Measurements from ENCODE around the gene NCMAP.
"Not testable (repeated sequence)": the region's sequence is repeated elsewhere in the genome, so short reads cannot be mapped to it uniquely, and the experiment has no call there.

NCMAP gene

GRCh38 chr1:24525606-24526005 lies 30.3 kb upstream of the NCMAP start:
- H3K9ac ChIP-seq, result no peak overlapping the region
- no peaks in the 10 kb centered on the region for H4K20me1 ChIP-seq
- no peak for TF ChIP-seq Cebpa-rat (IDR thresholded peaks at IDR 0.05)
- no peaks in the 10 kb centered on the region for H3K4me1 ChIP-seq
- H3K27me3 ChIP-seq, result no peaks in the 10 kb centered on the region
- H3K36me3 ChIP-seq, result no peaks in the 10 kb centered on the region
- H3K27ac ChIP-seq, result no peak overlapping the region
- H3K4me2 ChIP-seq, result no peak overlapping the region
- no peaks in the 10 kb centered on the region for H3K9me3 ChIP-seq
- no peak overlapping the region for H3K4me3 ChIP-seq

DNA sequence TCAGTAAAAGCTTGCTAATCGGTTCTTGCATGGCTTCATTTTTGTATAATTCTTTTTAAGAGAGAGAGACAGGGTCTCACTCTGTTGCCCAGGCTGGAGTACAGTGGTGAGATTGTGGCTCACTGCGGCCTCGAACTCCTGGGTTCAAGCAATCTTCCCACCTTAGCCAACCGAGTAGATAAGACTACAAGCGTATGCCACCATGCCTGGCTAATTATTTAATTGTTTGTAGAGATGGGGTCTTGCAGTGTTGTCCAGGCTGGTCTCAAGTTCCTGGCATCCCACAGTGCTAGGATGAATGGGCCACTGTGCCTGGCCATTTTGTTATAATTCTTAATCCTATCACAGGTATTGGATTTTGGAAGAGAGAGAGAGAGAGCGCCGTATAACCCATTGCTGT lies 29.8 kb upstream of the NCMAP start:
- H3K9ac ChIP-seq, result no peak overlapping the region
- no peak overlapping the region for H3K27ac ChIP-seq
- no peaks in the 10 kb centered on the region for H3K4me1 ChIP-seq
- TF ChIP-seq Cebpa-rat (IDR thresholded peaks at IDR 0.05), result no peak
- H3K4me2 ChIP-seq, result no peak overlapping the region
- no peaks in the 10 kb centered on the region for H4K20me1 ChIP-seq
- H3K9me3 ChIP-seq, result no peaks in the 10 kb centered on the region
- no peak overlapping the region for H3K4me3 ChIP-seq
- H3K36me3 ChIP-seq, result no peaks in the 10 kb centered on the region
- H3K27me3 ChIP-seq, result no peaks in the 10 kb centered on the region

- Histone ChIP-seq H3K4me1 (no peaks in the 10 kb centered on the region), H4K20me1 (no peaks in the 10 kb centered on the region), H3K4me2 (no peak overlapping the region), H3K27me3 (no peaks in the 10 kb centered on the region), H3K9me3 (no peaks in the 10 kb centered on the region), H3K36me3 (no peaks in the 10 kb centered on the region), H3K9ac (no peak overlapping the region), H3K4me3 (no peak overlapping the region), H3K27ac (no peak overlapping the region)
- TF ChIP-seq Cebpa-rat (IDR thresholded peaks at IDR 0.05), result no peak
These were observed 28.8 kb upstream of the NCMAP start for GRCh38 chr1:24526940-24527542.

DNA sequence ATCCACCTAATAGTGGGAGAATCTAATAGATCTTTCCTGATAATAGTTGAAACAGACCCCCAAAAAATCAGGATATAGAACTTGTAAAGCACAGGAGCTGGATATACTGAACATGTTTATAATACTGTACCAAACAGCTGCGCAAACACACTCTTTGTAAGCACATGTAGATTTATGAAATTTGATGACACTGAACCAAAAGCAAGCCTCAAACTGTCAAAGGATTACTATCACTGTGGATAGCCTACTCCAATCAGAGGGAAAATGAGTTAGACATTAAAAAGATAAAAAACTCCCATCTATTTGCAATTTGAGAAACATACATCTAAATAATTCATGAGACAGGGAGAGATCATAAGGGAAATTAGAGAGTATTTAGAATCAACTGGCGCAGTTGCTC lies 27.1 kb upstream of the NCMAP start:
- H3K4me1 ChIP-seq, result no peaks in the 10 kb centered on the region
- no peak overlapping the region for H3K4me2 ChIP-seq
- H3K4me3 ChIP-seq, result no peak overlapping the region
- TF ChIP-seq Cebpa-rat (IDR thresholded peaks at IDR 0.05), result no peak
- no peak overlapping the region for H3K27ac ChIP-seq
- no peaks in the 10 kb centered on the region for H3K27me3 ChIP-seq
- H3K9me3 ChIP-seq, result no peaks in the 10 kb centered on the region
- H3K36me3 ChIP-seq, result no peaks in the 10 kb centered on the region
- H3K9ac ChIP-seq, result no peak overlapping the region
- H4K20me1 ChIP-seq, result no peaks in the 10 kb centered on the region

- H3K27ac ChIP-seq, H3K9me3 ChIP-seq, H3K9ac ChIP-seq, H3K4me2 ChIP-seq, H3K4me3 ChIP-seq, H3K27me3 ChIP-seq, H4K20me1 ChIP-seq, H3K4me1 ChIP-seq, H3K36me3 ChIP-seq: not testable (repeated sequence)
These were observed 26.6 kb upstream of the NCMAP start for GRCh38 chr1:24529292-24529691.

DNA sequence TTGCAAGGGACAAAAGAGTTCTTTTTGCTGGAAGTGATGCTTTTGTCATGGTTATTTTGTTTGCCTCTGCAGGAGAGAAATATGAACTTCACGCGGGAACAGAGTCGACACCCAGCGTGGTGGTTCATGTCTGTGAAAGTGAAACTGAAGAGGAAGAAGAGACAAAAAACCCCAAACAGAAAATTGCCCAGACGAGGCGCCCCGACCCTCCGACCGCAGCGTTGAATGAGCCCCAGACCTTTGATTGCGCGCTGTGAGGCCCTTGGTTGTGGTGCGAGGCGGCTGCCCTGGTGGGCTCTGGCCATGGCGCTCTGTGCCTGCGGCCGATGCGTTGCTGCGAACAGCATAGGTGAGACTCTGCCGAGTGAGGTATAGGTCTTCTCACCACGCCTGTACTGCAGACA lies 20.9 kb upstream of the NCMAP start:
- peaks cover 9% of the 10 kb centered on the region; the same call in 1 of the 2 replicates for H4K20me1 ChIP-seq
- peaks cover 11% of the 10 kb centered on the region for H3K27me3 ChIP-seq
- H3K4me3 ChIP-seq, result peak overlapping the region; percentile 58
- no peaks in the 10 kb centered on the region for H3K9me3 ChIP-seq
- peaks cover 37% of the 10 kb centered on the region for H3K4me1 ChIP-seq
- H3K27ac ChIP-seq, result no peak overlapping the region
- no peak for TF ChIP-seq Cebpa-rat (IDR thresholded peaks at IDR 0.05)
- no peaks in the 10 kb centered on the region for H3K36me3 ChIP-seq
- no peak overlapping the region for H3K9ac ChIP-seq
- peak overlapping the region; percentile 87 for H3K4me2 ChIP-seq

DNA sequence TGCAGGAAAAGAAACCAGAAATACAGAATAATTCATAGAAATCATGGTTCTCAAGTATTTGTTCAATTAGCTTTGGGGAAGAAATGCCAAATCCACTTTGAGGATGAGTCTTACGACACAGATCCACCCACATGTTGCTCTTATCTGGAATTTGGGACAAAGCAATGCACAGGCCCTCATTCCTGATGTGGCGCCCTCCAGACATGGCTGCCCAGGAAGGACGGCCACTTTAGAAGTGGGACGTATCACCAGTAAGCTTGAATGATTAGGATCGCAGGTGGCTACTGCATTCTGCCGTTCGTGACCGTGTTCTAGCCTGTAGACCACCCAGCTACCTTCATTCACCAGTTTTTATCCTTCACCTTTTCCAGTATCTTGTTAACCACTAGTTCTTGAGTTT lies 20.1 kb upstream of the NCMAP start:
- Histone ChIP-seq H3K36me3 (no peaks in the 10 kb centered on the region), H3K4me1 (peaks cover 37% of the 10 kb centered on the region), H4K20me1 (peaks cover 9% of the 10 kb centered on the region; the same call in 1 of the 2 replicates), H3K27me3 (peaks cover 11% of the 10 kb centered on the region), H3K4me3 (no peak overlapping the region), H3K9ac (no peak overlapping the region), H3K27ac (no peak overlapping the region), H3K9me3 (no peaks in the 10 kb centered on the region), H3K4me2 (peak overlapping the region; percentile 87)
- TF ChIP-seq Cebpa-rat (IDR thresholded peaks at IDR 0.05), result no peak

DNA sequence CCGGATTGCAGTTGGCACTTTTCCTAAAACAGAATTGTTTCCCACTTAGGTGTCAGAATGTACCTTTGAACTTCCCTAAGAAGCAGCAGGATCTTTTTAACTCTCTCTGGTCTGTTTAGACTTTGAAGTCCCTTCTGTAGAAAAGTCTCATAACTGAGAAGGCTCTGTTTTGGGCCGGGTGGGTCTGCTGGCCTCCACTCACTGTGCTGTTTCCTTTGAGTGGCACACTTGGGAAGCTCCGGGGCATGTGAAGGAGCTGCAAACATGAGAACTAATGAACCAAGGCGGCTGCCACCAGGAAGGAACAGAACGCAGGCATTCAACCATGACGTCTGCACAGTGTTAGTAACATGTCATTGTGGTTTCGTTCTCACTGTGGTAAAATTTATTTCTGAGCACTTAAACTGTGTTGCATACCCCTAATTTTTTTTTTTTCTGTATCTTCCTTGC lies 19.5 kb upstream of the NCMAP start:
- peaks cover 37% of the 10 kb centered on the region for H3K4me1 ChIP-seq
- no peak overlapping the region for H3K27ac ChIP-seq
- H3K4me3 ChIP-seq, result no peak overlapping the region
- no peak for TF ChIP-seq Cebpa-rat (IDR thresholded peaks at IDR 0.05)
- H3K27me3 ChIP-seq, result peaks cover 11% of the 10 kb centered on the region
- H3K4me2 ChIP-seq, result peak overlapping the region; percentile 87
- H3K9ac ChIP-seq, result no peak overlapping the region
- H3K36me3 ChIP-seq, result no peaks in the 10 kb centered on the region
- no peaks in the 10 kb centered on the region for H3K9me3 ChIP-seq
- peaks cover 9% of the 10 kb centered on the region; the same call in 1 of the 2 replicates for H4K20me1 ChIP-seq

DNA sequence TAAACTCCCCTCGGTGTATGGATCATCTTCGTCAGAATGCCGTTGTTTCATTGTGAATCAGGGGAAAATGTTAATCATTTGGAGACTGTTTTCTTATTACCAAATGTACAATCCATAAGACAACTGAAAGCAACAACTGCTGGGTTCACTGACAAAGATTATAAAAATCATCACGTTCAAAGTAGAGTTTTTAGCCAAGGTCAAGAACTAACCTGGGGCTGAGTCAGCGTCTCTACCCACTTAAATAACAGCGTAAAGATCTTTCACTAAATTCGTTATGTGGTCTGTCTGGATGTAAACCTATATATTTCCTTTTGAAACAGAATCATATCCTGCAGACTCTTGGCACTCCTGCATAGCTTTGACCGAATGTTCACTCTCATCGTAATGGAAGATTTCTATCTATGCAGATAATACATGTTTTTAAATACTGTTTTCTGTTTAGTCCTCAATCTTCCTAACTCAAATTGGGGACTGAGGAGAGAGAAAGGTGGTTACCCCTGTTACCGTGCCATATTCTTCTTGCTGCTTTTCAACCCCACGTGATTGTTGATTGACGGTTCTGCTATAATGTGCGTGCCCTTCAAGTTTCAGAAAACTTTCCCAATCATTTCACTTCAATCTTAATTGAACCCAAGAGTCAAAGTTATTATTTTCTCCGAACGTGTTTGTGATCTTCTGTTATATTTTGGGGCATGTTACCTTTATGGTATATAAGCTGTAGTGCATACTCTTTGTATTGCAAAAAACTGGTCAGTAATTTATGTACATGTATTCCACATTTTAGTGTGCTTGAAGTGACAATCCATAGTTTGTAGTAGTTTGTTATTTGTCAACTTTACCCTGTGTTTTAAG lies 15.6 kb upstream of the NCMAP start:
- Histone ChIP-seq H3K9me3 (no peaks in the 10 kb centered on the region), H3K4me1 (peaks cover 24% of the 10 kb centered on the region), H3K4me3 (no peak overlapping the region), H3K27ac (no peak overlapping the region), H3K4me2 (no peak overlapping the region), H3K36me3 (no peaks in the 10 kb centered on the region), H3K9ac (no peak overlapping the region), H3K27me3 (peaks cover 8% of the 10 kb centered on the region), H4K20me1 (peaks cover 9% of the 10 kb centered on the region; the same call in 1 of the 2 replicates)
- no peak for TF ChIP-seq Cebpa-rat (IDR thresholded peaks at IDR 0.05)

Data from BLaER1 (cell line).